Fibroblast of peridontal ligament (primary cell): ENCODE results near the gene UBTF.
A peak's percentile ranks its signal among the peaks of the same experiment; 100 is the strongest.

Experiments used
- DNase-seq: peaks from one replicate; pipeline ENCODE4 v3.0.0-alpha.2; 2010; ENCODE audit errors: extremely low read depth

The UBTF gene

DNA sequence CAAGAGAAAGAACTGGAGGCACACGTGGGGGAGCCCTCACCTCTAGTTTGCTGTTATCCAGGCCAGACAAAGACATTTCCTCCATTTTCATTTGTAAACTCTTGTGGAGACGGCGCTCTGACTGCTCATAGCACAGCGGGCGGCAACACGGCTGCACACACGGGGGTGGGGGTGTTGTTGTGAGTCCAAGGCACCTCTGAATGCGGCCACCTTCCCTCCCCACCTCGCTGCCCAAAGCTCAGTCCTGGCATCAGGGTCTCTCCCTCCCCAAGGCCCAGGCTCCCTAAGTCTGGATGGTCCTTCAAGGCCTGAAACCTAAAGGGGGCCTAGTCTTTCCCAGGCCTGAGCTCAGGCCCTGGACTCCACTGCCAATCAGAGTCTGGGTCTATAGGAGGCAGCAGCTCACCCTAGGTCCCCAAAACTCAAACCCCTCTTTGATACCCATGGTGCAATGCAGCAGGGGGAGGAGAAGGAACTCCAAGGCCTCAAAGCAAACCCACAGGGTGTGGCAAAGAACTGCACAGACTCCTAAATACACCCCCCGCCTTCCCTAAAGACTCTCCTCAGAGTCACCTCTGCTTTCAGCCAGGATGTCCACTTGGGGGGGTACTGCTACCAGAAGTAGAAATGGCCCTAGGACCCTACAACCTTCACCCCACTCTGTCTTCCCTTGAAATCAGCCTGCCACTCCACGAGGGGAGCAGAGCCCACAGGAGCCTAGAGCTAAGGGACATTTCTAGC, 21.3 kb downstream of the UBTF start:
- peak; percentile 76 for DNase-seq

- no peak for DNase-seq
Observed at GRCh38 chr17:44197107-44197506, 22.4 kb downstream of the UBTF start.

GRCh38 chr17:44193326-44194084, 26.0 kb downstream of the UBTF start:
- DNase-seq: no peak

GRCh38 chr17:44192750-44193149, 26.7 kb downstream of the UBTF start:
- DNase-seq: no peak

DNA sequence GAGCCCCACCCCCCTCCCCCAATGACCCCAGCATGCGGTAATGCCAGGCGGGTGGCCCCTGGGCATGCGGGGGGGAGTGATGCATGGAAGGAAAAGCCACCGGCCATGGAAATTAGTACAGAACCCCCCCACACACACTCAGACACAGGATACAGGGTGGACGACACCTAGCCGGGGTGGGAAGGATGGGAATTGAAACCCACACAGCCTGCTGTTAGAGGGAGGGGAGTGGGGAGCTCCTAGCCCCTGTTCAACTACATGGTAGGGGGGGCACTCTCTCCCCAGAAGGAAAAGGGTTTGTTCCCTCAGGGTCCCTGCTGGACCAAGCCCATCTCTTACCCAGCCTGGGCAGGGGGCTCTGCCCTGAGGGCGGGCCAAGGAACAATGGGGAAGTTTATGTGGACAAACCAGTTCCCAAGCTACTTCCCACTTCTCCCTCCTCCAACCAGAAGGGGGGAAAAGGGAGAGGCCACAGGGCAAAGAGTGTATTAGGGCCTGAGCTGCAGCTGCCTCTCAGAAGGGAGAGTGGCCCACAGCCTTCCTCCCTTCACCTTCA, 27.5 kb downstream of the UBTF start:
- DNase-seq: no peak

DNA sequence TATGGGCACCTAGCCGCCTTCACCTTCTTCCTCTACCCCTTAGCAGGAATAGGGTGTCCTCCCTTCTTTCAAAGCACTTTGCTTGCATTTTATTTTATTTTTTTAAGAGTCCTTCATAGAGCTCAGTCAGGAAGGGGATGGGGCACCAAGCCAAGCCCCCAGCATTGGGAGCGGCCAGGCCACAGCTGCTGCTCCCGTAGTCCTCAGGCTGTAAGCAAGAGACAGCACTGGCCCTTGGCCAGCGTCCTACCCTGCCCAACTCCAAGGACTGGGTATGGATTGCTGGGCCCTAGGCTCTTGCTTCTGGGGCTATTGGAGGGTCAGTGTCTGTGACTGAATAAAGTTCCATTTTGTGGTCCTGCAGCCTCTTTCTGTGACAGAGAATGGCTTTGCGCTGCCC, 28.1 kb downstream of the UBTF start:
- DNase-seq: no peak

- DNase-seq: no peak
Observed at GRCh38 chr17:44190481-44190880, 29.0 kb downstream of the UBTF start.

DNA sequence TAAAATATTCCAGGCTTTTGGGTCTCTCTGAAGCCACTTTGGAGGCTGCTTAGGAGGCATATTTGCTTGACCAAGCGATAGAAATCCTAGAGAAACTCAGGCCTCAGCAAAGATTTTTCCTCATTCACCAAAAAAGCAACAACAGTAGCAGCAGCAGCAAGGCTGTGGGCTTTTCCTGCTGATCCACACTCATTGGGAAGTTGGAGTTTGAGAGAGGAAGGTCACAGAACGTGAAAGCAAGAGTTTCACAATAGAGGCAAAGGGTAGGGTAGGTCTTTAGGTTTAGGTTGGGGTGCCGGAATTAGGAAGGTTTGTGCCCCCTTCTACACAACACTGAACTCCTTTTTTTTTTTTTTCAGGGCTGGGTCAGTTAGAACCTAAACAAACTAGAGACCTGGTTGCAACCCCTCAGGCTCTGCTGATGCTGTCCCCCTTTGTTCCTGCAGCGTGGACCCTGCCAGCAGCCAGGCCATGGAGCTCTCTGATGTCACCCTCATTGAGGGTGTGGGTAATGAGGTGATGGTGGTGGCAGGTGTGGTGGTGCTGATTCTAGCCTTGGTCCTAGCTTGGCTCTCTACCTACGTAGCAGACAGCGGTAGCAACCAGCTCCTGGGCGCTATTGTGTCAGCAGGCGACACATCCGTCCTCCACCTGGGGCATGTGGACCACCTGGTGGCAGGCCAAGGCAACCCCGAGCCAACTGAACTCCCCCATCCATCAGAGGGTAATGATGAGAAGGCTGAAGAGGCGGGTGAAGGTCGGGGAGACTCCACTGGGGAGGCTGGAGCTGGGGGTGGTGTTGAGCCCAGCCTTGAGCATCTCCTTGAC, 30.7 kb downstream of the UBTF start:
- DNase-seq: no peak

DNA sequence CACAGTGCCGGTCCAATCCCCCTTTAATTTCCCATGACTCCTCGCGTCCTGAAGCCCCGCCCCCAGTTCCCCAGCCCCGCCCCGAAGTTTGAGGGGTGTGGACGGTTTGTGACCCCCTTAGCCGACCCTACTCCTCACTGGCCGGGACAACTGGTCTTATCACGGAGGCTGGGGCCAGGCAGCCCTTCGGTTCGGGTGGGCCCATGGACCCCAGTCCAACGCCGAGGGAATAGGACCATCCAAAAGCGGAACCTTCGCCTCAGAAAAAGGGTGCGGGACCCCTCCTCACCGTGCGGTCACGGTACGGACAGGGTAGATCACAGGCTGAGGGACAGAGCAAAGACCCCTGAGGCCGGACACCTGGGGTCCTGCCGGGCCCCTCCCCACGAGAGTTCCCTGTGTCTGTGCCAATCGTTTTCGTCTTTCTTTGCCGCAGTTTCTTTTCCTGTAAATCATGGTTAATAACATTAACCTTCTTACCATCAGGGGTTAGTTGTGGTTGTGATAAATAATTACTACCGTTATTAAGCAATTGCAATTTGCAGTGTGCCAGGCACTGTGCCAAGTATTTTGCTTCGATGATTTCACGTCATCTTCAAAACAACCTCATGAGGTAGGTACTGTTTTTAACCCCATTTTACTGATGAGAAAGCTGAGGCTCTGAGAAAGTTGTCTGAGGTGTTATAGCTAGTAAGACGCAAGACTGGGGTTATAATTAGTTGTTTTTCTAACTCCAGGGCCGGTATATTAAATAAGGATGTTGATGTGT, 32.2 kb downstream of the UBTF start:
- DNase-seq: peak; percentile 63

GRCh38 chr17:44186307-44187130, 33.0 kb downstream of the UBTF start, which contains the start of gene TMUB2:
TSS of gene TMUB2 (plus strand) at chr17:44186972. CDS start at chr17:44187709, 737 bp downstream.
- DNase-seq: peak; percentile 99

- DNase-seq: no peak
Observed at GRCh38 chr17:44184212-44184810, 35.2 kb downstream of the UBTF start.

DNA sequence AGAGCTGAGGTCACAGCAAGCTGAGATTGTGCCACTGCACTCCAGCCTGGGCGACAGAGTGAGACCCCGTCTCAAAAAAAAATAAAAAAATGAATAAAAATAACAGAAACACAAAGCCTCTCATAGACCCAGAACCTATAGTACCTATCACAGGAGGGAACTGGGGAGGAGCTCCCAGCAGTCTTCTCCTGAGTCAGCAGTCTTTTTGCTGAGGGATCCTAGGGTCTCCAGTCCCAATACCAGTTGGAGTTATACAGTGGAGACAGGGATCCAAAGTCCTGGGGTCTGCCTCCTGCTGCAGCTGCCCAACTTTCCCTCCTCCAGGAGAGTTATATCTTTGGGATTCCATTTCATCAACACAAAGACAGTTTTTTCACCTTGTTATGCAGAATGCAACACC, 36.5 kb downstream of the UBTF start:
- DNase-seq: no peak

DNA sequence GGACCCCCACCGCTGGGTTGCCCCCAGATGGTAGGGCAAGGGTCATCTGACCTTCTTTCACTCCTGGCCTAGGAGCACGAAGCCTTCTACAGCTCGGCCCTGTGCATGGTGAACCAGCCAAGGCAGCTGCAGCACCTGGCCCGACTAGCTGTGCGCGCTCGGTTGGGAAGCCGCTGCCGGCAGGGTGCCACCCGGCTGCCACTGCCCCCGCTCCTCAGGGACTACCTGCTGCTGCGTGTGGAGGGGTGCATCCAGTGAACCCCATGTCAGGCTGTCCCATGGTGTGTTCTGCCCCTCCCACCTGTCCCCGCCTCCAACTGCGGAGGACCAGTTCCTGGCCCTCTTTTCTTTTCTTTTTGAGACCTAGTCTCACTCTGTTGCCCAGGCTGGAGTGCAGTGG, 41.3 kb downstream of the UBTF start:
- no peak for DNase-seq

DNA sequence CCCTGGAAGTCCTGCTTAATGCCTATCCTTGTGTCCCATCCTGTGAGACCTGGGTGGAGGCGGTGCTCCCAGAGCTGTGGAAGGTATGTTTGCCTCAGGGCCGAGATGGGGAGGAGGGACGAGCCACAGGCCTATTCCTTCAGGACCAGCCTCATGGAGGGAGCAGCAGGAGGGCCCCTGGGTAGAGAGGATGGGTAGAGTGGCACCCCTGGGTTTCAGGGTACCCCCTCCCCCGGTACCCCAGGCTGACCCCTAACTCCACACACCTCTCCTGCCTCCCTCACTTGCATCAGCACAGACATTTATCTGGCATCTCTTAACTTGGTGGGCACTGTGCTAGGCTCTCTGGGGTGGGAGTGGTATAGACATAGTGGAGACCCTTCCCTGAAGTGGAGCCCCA, 41.8 kb downstream of the UBTF start:
- no peak for DNase-seq

GRCh38 chr17:44176671-44177501, 42.6 kb downstream of the UBTF start:
- no peak for DNase-seq

- DNase-seq: no peak
Observed at GRCh38 chr17:44176257-44176656, 43.2 kb downstream of the UBTF start.

DNA sequence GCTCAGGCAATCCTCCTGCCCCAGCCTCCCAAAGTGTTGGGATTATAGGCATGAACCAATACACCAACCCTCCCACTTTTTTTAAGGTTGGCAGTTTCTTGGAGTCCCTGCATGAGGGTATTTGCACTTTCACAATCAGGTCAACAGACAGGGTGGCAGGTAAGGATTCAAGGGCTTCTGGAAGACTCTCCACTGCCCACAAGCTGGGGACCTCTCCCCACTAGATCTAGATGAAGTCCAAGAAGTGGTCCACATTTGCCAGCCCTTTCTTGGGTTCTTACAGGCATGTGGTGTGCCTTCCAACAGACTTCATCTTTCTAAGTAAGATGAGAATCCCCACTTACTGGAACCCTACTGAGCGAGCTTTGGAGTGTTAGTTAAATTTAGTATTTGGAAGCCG, 45.0 kb downstream of the UBTF start:
- no peak for DNase-seq

- DNase-seq: no peak
Observed at GRCh38 chr17:44171931-44172455, 47.5 kb downstream of the UBTF start.
